Osteoblast (primary cell): ENCODE data around the gene SPECC1. TPM values are rescaled to one million over a fixed set of nuclear protein-coding genes. Genes with fewer than 3 reads are reported as not detected.

ENCODE experiments used
- DNase-seq: peaks from one replicate; pipeline ENCODE4 v3.0.0; 2011; ENCODE audit warnings: low spot score, mixed read lengths; ENCODE audit not compliant: insufficient read length; ENCODE audit errors: missing footprints
- H2AFZ ChIP-seq: 2 replicates; pipeline ENCODE4 v1.6.0; 2011; ENCODE audit warnings: mild to moderate bottlenecking, low read length
- H3K27ac ChIP-seq: 2 replicates; pipeline ENCODE4 v1.5.1; 2011; ENCODE audit warnings: mild to moderate bottlenecking, low read depth, low read length, moderate library complexity
- H3K27me3 ChIP-seq: 2 replicates; pipeline ENCODE4 v1.6.0; 2012; ENCODE audit warnings: mild to moderate bottlenecking, control low read depth, inconsistent platforms, low read length, moderate library complexity; ENCODE audit not compliant: insufficient read depth
- H3K36me3 ChIP-seq: 2 replicates; pipeline ENCODE4 v1.5.1; 2011; ENCODE audit warnings: mild to moderate bottlenecking, low read length, control low read depth, moderate library complexity; ENCODE audit not compliant: insufficient read depth
- H3K4me1 ChIP-seq: 2 replicates; pipeline ENCODE4 v1.5.1; 2011; ENCODE audit warnings: mild to moderate bottlenecking, low read length, control low read depth, moderate library complexity; ENCODE audit not compliant: insufficient read depth
- H3K4me2 ChIP-seq: 2 replicates; pipeline ENCODE4 v1.6.0; 2011; ENCODE audit warnings: mild to moderate bottlenecking, low read length; ENCODE audit not compliant: insufficient read depth
- H3K4me3 ChIP-seq: fragments of 200-600 bp; sonication (generic); 3 replicates; pipeline ENCODE4 v1.5.1; 2012; ENCODE audit warnings: mild to moderate bottlenecking, low read length, inconsistent platforms; ENCODE audit not compliant: insufficient read depth
- H3K79me2 ChIP-seq: 2 replicates; pipeline ENCODE4 v1.6.0; 2012; ENCODE audit warnings: mild to moderate bottlenecking, low read length, control low read depth, inconsistent platforms; ENCODE audit not compliant: insufficient read depth
- H3K9me3 ChIP-seq: 2 replicates; pipeline ENCODE4 v1.5.1; 2011; ENCODE audit warnings: low read depth, low read length, control low read depth
- H4K20me1 ChIP-seq: 2 replicates; pipeline ENCODE4 v1.6.0; 2012; ENCODE audit warnings: mild to moderate bottlenecking, low read length, control low read depth; ENCODE audit not compliant: insufficient read depth
- total RNA-seq: library from RNA; depleted of rRNA; stranded (reverse); fragments of >200 nt; gene quantifications from 2 replicates; pipeline ENCODE4 v1.2.3, GENCODE V29; 2012
- TF ChIP-seq, protein P1 (sequence below): IDR thresholded peaks from 2 replicates; pipeline ENCODE4 v1.5.1; 2011; ENCODE audit warnings: mild to moderate bottlenecking, low read depth, low read length, moderate library complexity; ENCODE audit errors: extremely low read depth

Gene SPECC1
- total RNA-seq, 1 donor = 155 TPM

DNA sequence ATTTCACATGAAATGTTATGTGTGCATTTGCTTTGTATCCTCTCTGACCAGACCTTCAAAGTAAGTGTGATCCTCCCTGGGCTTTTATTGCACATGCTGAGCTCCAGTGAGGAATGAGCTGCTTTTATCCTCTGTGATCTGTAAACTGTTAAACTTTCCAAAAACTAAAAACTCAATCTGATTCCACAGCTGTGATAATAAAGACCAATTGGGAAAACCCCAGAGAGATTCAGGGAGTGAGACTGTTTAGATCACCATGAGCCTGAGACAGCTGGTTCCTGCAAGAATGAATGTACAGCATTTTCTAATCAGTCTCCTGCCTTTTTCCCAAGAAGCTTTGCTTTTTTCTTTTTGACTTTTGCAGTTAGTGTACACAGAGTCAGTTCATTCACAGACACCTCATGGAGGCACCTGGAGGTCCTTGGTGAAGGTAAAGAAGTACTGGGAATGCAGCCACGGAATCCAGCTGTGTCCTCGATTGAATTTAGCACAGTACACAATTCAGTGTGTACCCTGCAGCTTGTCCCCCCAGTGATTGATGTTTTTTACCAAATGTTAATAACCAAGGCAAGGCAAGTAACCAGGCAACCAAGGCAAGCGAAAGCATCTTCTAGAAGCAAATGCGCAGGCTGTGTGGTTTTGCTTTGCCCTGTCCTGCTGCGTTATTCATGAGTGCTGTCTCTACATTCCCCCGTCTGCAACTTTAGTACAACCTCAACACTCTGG, 275.6 kb downstream of the SPECC1 start:
- peaks cover 4% of the 10 kb centered on the region for H3K36me3 ChIP-seq
- H3K4me1 ChIP-seq = no peaks in the 10 kb centered on the region
- H4K20me1 ChIP-seq = no peaks in the 10 kb centered on the region
- no peaks in the 10 kb centered on the region for H3K9me3 ChIP-seq
- no peaks in the 10 kb centered on the region for H3K79me2 ChIP-seq
- H2AFZ ChIP-seq = no peak overlapping the region
- H3K27ac ChIP-seq = no peak overlapping the region
- no peak for DNase-seq
- H3K27me3 ChIP-seq = no peaks in the 10 kb centered on the region
- H3K4me3 ChIP-seq = no peak overlapping the region
- no peak overlapping the region for H3K4me2 ChIP-seq
- TF ChIP-seq, protein P1, sequence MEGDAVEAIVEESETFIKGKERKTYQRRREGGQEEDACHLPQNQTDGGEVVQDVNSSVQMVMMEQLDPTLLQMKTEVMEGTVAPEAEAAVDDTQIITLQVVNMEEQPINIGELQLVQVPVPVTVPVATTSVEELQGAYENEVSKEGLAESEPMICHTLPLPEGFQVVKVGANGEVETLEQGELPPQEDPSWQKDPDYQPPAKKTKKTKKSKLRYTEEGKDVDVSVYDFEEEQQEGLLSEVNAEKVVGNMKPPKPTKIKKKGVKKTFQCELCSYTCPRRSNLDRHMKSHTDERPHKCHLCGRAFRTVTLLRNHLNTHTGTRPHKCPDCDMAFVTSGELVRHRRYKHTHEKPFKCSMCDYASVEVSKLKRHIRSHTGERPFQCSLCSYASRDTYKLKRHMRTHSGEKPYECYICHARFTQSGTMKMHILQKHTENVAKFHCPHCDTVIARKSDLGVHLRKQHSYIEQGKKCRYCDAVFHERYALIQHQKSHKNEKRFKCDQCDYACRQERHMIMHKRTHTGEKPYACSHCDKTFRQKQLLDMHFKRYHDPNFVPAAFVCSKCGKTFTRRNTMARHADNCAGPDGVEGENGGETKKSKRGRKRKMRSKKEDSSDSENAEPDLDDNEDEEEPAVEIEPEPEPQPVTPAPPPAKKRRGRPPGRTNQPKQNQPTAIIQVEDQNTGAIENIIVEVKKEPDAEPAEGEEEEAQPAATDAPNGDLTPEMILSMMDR = no peak

- Histone ChIP-seq H3K27ac (no peak overlapping the region), H2AFZ (no peak overlapping the region), H3K4me3 (no peak overlapping the region), H3K4me2 (no peak overlapping the region), H3K79me2 (no peaks in the 10 kb centered on the region), H3K9me3 (no peaks in the 10 kb centered on the region), H4K20me1 (no peaks in the 10 kb centered on the region), H3K36me3 (peaks cover 4% of the 10 kb centered on the region), H3K4me1 (no peaks in the 10 kb centered on the region), H3K27me3 (no peaks in the 10 kb centered on the region)
- TF ChIP-seq, protein P1 = no peak
- DNase-seq = no peak
These were observed 280.8 kb downstream of the SPECC1 start for GRCh38 chr17:20289984-20290383.

DNA sequence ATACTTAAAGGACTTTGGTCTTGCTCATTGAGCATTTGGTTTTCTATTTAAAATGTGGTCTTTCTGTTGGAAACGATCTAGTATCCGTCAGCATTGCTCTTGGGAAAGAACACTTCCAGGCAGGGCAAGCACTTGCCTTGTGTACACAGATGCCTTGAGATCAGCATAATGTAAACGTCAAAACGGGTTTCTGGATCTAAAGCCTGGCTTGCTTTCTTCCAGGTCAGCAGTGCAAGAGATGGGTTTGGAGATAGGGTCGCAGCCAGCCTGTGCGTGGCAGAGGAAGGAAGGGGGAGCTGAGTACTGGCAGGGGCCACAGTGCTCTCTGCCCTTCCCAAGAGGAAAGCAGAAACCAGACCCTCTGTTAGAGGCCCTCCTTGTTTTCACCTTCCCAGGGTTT, 282.7 kb downstream of the SPECC1 start:
- Histone ChIP-seq H2AFZ (no peak overlapping the region), H3K4me1 (no peaks in the 10 kb centered on the region), H3K36me3 (no peaks in the 10 kb centered on the region), H3K4me3 (no peak overlapping the region), H4K20me1 (no peaks in the 10 kb centered on the region), H3K79me2 (no peaks in the 10 kb centered on the region), H3K4me2 (no peak overlapping the region), H3K27me3 (no peaks in the 10 kb centered on the region), H3K9me3 (no peaks in the 10 kb centered on the region), H3K27ac (no peak overlapping the region)
- DNase-seq = no peak
- TF ChIP-seq, protein P1 = no peak

GRCh38 chr17:20293501-20293900, 284.3 kb downstream of the SPECC1 start:
- Histone ChIP-seq H3K4me2 (no peak overlapping the region), H3K36me3 (peaks cover 11% of the 10 kb centered on the region)
- TF ChIP-seq, protein P1 = no peak

More at GRCh38 chr17:20293501-20293900, 284.3 kb downstream of the SPECC1 start:
- H2AFZ ChIP-seq = no peak overlapping the region
- no peaks in the 10 kb centered on the region for H3K9me3 ChIP-seq
- no peak overlapping the region for H3K27ac ChIP-seq
- H3K4me1 ChIP-seq = no peaks in the 10 kb centered on the region
- H4K20me1 ChIP-seq = no peaks in the 10 kb centered on the region
- no peaks in the 10 kb centered on the region for H3K79me2 ChIP-seq
- no peak for DNase-seq
- H3K27me3 ChIP-seq = no peaks in the 10 kb centered on the region
- H3K4me3 ChIP-seq = no peak overlapping the region
